CD14-positive monocyte (primary cell): ENCODE data around the gene SCUBE2. TPM values are rescaled to one million over a fixed set of nuclear protein-coding genes. Genes with fewer than 3 reads are reported as not detected.

Experiments used
- DNase-seq, 3 donors: peaks; one replicate each; pipeline ENCODE4 v3.0.0-alpha.2; 2011 to 2022
- H2AFZ ChIP-seq: 2 replicates; pipeline ENCODE4 v1.6.0; 2012; ENCODE audit warnings: mild to moderate bottlenecking, low read depth, low read length, inconsistent platforms; ENCODE audit not compliant: insufficient read depth, poor library complexity, severe bottlenecking
- H3K27ac ChIP-seq, 2 donors: 1 replicate in 1 of 2; 2 replicates in 1 of 2; pipeline ENCODE4 v1.5.1; 2012 to 2013; ENCODE audit warnings: low read length in 2 of 2, control low read depth in 1 of 2, inconsistent platforms in 1 of 2, low read depth in 1 of 2, mild to moderate bottlenecking in 1 of 2
- H3K27me3 ChIP-seq, 2 donors: one replicate each; pipeline versions ENCODE4 v1.6.0 to v1.6.1; 2011 to 2013; ENCODE audit warnings: low read length in 2 of 2; ENCODE audit not compliant: control insufficient read depth in 2 of 2, insufficient read depth in 2 of 2
- H3K36me3 ChIP-seq, 2 donors: replicated peaks in 1 of 2; 1 replicate in 1 of 2; 2 replicates in 1 of 2; pipeline versions ENCODE4 v1.5.1 to v1.6.1; 2012 to 2013; ENCODE audit warnings: low read length in 2 of 2, control low read depth in 1 of 2, inconsistent platforms in 1 of 2, mild to moderate bottlenecking in 1 of 2; ENCODE audit not compliant: insufficient read depth in 2 of 2, control insufficient read depth in 1 of 2
- H3K4me1 ChIP-seq, 2 donors: 1 replicate in 1 of 2; 2 replicates in 1 of 2; pipeline versions ENCODE4 v1.5.1 to v1.6.1; 2012 to 2013; ENCODE audit warnings: low read length in 2 of 2, control low read depth in 1 of 2, inconsistent platforms in 1 of 2, mild to moderate bottlenecking in 1 of 2, moderate library complexity in 1 of 2; ENCODE audit not compliant: insufficient read depth in 2 of 2, control insufficient read depth in 1 of 2
- H3K4me2 ChIP-seq: replicated peaks from 2 replicates; pipeline ENCODE3; 2012; ENCODE audit warnings: low read length, moderate library complexity, mild to moderate bottlenecking; ENCODE audit not compliant: poor library complexity, severe bottlenecking; ENCODE audit errors: extremely low read depth
- H3K4me3 ChIP-seq, 3 experiments: fragments of 200-600 bp in 1 of 3; sonication (generic) in 1 of 3; replicated peaks in 1 of 3; 1 replicate in 2 of 3; 2 replicates in 1 of 3; pipeline ENCODE4 v1.5.1; 2011 to 2013; ENCODE audit warnings: low read length in 3 of 3, mild to moderate bottlenecking in 3 of 3, control low read depth in 2 of 3, low read depth in 2 of 3, inconsistent platforms in 1 of 3, moderate library complexity in 1 of 3
- H3K79me2 ChIP-seq: 2 replicates; pipeline ENCODE4 v1.6.0; 2012; ENCODE audit warnings: mild to moderate bottlenecking, control low read depth, inconsistent platforms, low read length, moderate library complexity; ENCODE audit not compliant: insufficient read depth
- H3K9ac ChIP-seq: 2 replicates; pipeline ENCODE4 v1.6.0; 2017; ENCODE audit warnings: low read length, mild to moderate bottlenecking; ENCODE audit not compliant: insufficient read depth, poor library complexity, severe bottlenecking
- H3K9me3 ChIP-seq, 2 donors: replicated peaks in 1 of 2; 1 replicate in 1 of 2; 2 replicates in 1 of 2; pipeline versions ENCODE4 v1.5.1 to v1.6.1; 2012 to 2013; ENCODE audit warnings: low read length in 2 of 2, control low read depth in 1 of 2; ENCODE audit not compliant: control insufficient read depth in 1 of 2, insufficient read depth in 1 of 2
- H4K20me1 ChIP-seq: 2 replicates; pipeline ENCODE4 v1.6.0; 2012; ENCODE audit warnings: mild to moderate bottlenecking, low read length, control low read depth, moderate library complexity; ENCODE audit not compliant: insufficient read depth
- H3K27ac Mint-ChIP-seq, 7 donors: one replicate each; pipeline ENCODE4 v1.8.0; 2020; ENCODE audit warnings: mild to moderate bottlenecking in 7 of 7, mixed read lengths in 7 of 7, moderate library complexity in 6 of 7, inconsistent platforms in 2 of 7
- H3K27me3 Mint-ChIP-seq, 3 donors: one replicate each; pipeline ENCODE4 v1.8.0; 2021 to 2022; ENCODE audit warnings: low read depth in 3 of 3, mild to moderate bottlenecking in 3 of 3, mixed read lengths in 3 of 3, moderate library complexity in 3 of 3, inconsistent platforms in 1 of 3
- H3K36me3 Mint-ChIP-seq, 2 donors: one replicate each; pipeline ENCODE4 v1.8.0; 2020; ENCODE audit warnings: mixed read lengths in 2 of 2, inconsistent platforms in 1 of 2, mild to moderate bottlenecking in 1 of 2
- H3K4me1 Mint-ChIP-seq: one replicate; pipeline ENCODE4 v1.8.0; 2020; ENCODE audit warnings: mild to moderate bottlenecking, mixed read lengths
- H3K4me3 Mint-ChIP-seq, 2 donors: one replicate each; pipeline ENCODE4 v1.8.0; 2020; ENCODE audit warnings: mild to moderate bottlenecking in 2 of 2, mixed read lengths in 2 of 2, moderate library complexity in 1 of 2
- H3K9me3 Mint-ChIP-seq, 7 donors: one replicate each; pipeline ENCODE4 v1.8.0; 2020 to 2022; ENCODE audit warnings: mixed read lengths in 7 of 7, mild to moderate bottlenecking in 6 of 7, moderate library complexity in 6 of 7, inconsistent platforms in 2 of 7
- WGBS: methylation state at CpG from one replicate; pipeline ENCODE4 v1.1.5; 2013; ENCODE audit warnings: missing lambda C conversion rate; ENCODE audit not compliant: insufficient coverage; 5-methylcytosine and 5-hydroxymethylcytosine counted together
- intact Hi-C, 2 donors: fragments of 100-400 bp; cut with micrococcal nuclease; formaldehyde crosslinking; loops; one replicate each; pipeline versions ENCODE4 v1.15.0 to v1.15.1; 2023
- polyA plus RNA-seq, 3 donors: library from polyadenylated mRNA; depleted of rRNA in 1 of 3; unstranded in 2 of 3; stranded (reverse) in 1 of 3; fragments of 300-500 nt in 2 of 3; fragments of >200 nt in 1 of 3; fragmentation: Illumina TruSeq in 2 of 3; gene quantifications; 1 replicate in 2 of 3; 2 replicates in 1 of 3; pipeline ENCODE4 v1.2.3, GENCODE V29; 2012 to 2021
- TF ChIP-seq, protein P1 (sequence below): fragments of 200-600 bp; IDR thresholded peaks from one replicate; pipeline ENCODE4 v1.8.0; 2022; ENCODE audit warnings: antibody characterized with exemption, mild to moderate bottlenecking

SCUBE2 gene
- polyA plus RNA-seq, 3 donors = 0.21 to 0.36 TPM; not detected in 1

GRCh38 chr11:9095421-9095820 is 4.0 kb upstream of the SCUBE2 start:
- TF ChIP-seq, protein P1, sequence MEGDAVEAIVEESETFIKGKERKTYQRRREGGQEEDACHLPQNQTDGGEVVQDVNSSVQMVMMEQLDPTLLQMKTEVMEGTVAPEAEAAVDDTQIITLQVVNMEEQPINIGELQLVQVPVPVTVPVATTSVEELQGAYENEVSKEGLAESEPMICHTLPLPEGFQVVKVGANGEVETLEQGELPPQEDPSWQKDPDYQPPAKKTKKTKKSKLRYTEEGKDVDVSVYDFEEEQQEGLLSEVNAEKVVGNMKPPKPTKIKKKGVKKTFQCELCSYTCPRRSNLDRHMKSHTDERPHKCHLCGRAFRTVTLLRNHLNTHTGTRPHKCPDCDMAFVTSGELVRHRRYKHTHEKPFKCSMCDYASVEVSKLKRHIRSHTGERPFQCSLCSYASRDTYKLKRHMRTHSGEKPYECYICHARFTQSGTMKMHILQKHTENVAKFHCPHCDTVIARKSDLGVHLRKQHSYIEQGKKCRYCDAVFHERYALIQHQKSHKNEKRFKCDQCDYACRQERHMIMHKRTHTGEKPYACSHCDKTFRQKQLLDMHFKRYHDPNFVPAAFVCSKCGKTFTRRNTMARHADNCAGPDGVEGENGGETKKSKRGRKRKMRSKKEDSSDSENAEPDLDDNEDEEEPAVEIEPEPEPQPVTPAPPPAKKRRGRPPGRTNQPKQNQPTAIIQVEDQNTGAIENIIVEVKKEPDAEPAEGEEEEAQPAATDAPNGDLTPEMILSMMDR = peak; percentile 38

DNA sequence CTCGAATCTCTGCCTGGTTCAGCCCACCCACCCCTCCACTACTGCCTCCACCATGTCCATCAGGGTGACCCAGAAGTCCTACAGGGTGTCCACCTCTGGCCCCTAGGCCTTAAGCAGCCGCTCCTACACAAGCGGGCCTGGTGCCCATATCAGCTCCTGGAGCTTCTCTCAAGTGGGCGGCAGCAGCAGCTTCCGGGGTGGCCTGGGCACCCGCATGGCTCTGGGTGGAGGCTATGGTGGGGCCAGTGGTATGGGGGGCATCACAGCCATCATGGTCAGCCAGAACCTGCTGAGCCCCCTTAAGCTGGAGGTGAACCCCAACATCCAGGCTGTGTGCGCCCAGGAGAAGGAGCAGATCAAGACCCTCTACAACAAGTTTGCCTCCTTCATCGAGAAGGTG is 3.0 kb upstream of the SCUBE2 start:
- H4K20me1 ChIP-seq = no peaks in the 10 kb centered on the region
- peaks cover 28 to 34% of the 10 kb centered on the region in 2 donors for H3K27me3 ChIP-seq
- WGBS = 97% methylated on average over 7 of the region's 8 CpGs
- H3K36me3 ChIP-seq = no peaks in the 10 kb centered on the region
- H3K4me1 ChIP-seq = peaks cover 3 to 15% of the 10 kb centered on the region in 2 donors
- Mint-ChIP-seq H3K4me3 (no peak overlapping the region), H3K9me3 (peaks cover 0 to 10% (median 5%) of the 10 kb centered on the region in 7 donors), H3K27me3 (peaks cover 33 to 44% (median 40%) of the 10 kb centered on the region in 3 donors), H3K36me3 (peaks cover 0 to 13% of the 10 kb centered on the region in 2 donors), H3K4me1 (peaks cover 8% of the 10 kb centered on the region), H3K27ac (no peak overlapping the region)
- no peak overlapping the region for H2AFZ ChIP-seq
- H3K4me3 ChIP-seq = no peak overlapping the region
- no peaks in the 10 kb centered on the region for H3K79me2 ChIP-seq
- TF ChIP-seq, protein P1 = no peak
- H3K27ac ChIP-seq = no peak overlapping the region
- H3K9me3 ChIP-seq = peaks cover 0 to 10% of the 10 kb centered on the region in 2 donors
- H3K9ac ChIP-seq = no peak overlapping the region
- no peak for DNase-seq
- intact Hi-C loops = no loop called here
- H3K4me2 ChIP-seq = no peak overlapping the region

More at GRCh38 chr11:9095421-9095820, 4.0 kb upstream of the SCUBE2 start:
- 93% methylated on average over 11 of the region's 12 CpGs for WGBS
- H3K4me3 Mint-ChIP-seq = no peak overlapping the region
- peaks cover 8% of the 10 kb centered on the region for H3K4me1 Mint-ChIP-seq
- peak overlapping the region in 1 of 7 donors; percentile 31 for H3K27ac Mint-ChIP-seq
- H3K27me3 ChIP-seq = peaks cover 20 to 24% of the 10 kb centered on the region in 2 donors
- H3K36me3 ChIP-seq = no peaks in the 10 kb centered on the region
- peaks cover 0 to 9% (median 4%) of the 10 kb centered on the region in 7 donors for H3K9me3 Mint-ChIP-seq
- peaks cover 0 to 9% of the 10 kb centered on the region in 2 donors for H3K36me3 Mint-ChIP-seq
- intact Hi-C loops = no loop called here
- H3K4me1 ChIP-seq = peaks cover 3 to 15% of the 10 kb centered on the region in 2 donors
- H3K4me3 ChIP-seq = no peak overlapping the region
- H3K27ac ChIP-seq = no peak overlapping the region
- peaks cover 24 to 34% (median 30%) of the 10 kb centered on the region in 3 donors for H3K27me3 Mint-ChIP-seq
- no peak overlapping the region for H3K9ac ChIP-seq
- DNase-seq = no peak
- no peak overlapping the region for H3K4me2 ChIP-seq
- no peaks in the 10 kb centered on the region for H4K20me1 ChIP-seq
- peaks cover 0 to 10% of the 10 kb centered on the region in 2 donors for H3K9me3 ChIP-seq
- no peaks in the 10 kb centered on the region for H3K79me2 ChIP-seq
- no peak overlapping the region for H2AFZ ChIP-seq
